Epithelial cell of proximal tubule (primary cell): ENCODE results near the gene VSTM4. TPM values are rescaled to one million over a fixed set of nuclear protein-coding genes. Genes with fewer than 3 reads are reported as not detected.

Source experiments
- DNase-seq: peaks from one replicate; pipeline ENCODE4 v3.0.0-alpha.2; 2011; ENCODE audit warnings: low read depth
- H3K4me3 ChIP-seq: 2 replicates; pipeline ENCODE4 v1.5.1; 2011; ENCODE audit warnings: low read depth, mild to moderate bottlenecking, low read length
- total RNA-seq: library from RNA; depleted of rRNA; stranded (reverse); fragments of >200 nt; gene quantifications from 2 replicates; pipeline ENCODE4 v1.2.3, GENCODE V29; 2015
- TF ChIP-seq, protein P1 (sequence below): conservative IDR thresholded peaks from 2 replicates; pipeline ENCODE4 v1.5.1; 2012; ENCODE audit warnings: low read depth, mild to moderate bottlenecking, low read length

VSTM4 gene
- total RNA-seq, 1 donor from 2014 or later, result 0.40 TPM

DNA sequence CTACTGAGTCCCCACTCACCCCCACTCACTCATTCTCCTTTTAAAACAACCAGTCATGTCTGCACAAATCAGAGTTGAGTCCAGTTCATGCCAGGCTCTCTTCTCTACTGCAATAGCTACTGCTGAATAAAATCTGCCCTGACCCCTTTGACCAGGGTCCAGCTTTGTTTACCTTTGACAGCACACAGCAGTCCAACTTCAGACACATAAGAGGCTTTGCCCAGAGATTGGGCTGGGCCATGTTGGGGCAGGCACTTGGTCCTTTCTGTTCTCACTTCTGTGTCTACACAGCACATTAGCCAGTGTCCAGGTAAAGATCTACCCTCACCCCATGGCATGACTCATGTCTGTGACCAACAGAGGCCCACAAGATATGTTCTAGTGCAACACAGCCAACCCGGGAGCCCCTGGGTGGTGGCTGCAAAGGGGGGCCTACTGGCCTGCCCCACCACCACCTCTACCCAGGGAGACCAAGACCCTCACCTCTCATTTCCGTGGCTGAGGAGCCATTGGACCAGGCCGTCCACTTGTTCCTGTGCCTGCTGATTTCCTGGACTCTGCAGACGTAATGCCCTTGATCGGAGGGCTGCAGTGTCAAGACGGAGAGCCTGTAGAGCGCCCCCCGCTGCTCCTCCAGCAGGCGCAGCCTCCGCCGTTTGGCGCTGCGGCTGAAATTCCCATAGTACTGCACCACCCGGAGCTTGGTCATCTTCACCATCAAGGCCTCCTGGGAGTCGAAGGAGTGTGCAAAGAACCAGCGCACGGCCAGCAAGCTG lies 8.0 kb downstream of the VSTM4 start:
- DNase-seq, result no peak
- H3K4me3 ChIP-seq, result no peak overlapping the region
- TF ChIP-seq, protein P1, sequence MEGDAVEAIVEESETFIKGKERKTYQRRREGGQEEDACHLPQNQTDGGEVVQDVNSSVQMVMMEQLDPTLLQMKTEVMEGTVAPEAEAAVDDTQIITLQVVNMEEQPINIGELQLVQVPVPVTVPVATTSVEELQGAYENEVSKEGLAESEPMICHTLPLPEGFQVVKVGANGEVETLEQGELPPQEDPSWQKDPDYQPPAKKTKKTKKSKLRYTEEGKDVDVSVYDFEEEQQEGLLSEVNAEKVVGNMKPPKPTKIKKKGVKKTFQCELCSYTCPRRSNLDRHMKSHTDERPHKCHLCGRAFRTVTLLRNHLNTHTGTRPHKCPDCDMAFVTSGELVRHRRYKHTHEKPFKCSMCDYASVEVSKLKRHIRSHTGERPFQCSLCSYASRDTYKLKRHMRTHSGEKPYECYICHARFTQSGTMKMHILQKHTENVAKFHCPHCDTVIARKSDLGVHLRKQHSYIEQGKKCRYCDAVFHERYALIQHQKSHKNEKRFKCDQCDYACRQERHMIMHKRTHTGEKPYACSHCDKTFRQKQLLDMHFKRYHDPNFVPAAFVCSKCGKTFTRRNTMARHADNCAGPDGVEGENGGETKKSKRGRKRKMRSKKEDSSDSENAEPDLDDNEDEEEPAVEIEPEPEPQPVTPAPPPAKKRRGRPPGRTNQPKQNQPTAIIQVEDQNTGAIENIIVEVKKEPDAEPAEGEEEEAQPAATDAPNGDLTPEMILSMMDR, result no peak

DNA sequence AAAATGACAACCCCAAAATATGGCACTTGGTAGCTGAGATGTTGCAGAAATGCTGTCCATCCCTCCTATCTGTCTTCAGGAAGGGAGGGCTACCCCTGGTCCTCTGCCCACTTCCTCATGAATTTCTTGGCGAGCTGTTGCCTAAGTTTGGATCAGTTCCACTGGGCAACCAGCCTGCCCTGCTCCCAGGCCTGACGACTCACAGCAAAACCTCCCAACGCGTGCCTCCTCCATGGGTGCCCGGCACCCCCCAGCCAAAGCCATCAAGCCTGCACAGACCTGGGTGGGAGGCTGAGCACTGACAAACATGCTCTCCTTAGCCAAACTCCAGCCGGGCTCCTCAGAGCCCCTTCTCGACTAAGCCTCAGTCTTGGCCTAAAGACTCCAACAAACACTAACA lies 8.9 kb downstream of the VSTM4 start:
- DNase-seq, result no peak
- H3K4me3 ChIP-seq, result no peak overlapping the region
- TF ChIP-seq, protein P1, result no peak

- TF ChIP-seq, protein P1, result no peak
- no peak for DNase-seq
- H3K4me3 ChIP-seq, result no peak overlapping the region
Measured at GRCh38 chr10:49105076-49105475, 10.2 kb downstream of the VSTM4 start.

DNA sequence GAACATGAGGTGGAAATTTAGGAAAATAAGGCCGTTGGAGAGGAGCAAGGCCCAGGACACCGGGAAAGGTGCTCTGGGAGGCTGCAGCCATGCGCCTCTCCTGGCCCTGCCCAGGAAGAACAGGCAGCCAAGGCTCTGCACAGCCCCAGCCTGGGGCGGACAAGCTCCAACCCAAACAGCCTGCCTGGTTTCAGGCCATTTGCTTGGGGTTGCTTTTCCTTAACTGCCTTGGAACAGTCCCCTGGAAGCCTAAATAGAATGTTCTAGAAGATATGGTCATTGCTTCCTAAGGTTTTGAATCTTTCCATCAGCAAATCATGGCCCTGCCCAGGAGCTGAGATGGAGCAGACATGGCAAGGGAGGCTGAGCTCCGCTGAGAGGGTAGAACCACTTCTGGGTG lies 11.0 kb downstream of the VSTM4 start:
- no peak overlapping the region for H3K4me3 ChIP-seq
- TF ChIP-seq, protein P1, result no peak
- DNase-seq, result no peak

DNA sequence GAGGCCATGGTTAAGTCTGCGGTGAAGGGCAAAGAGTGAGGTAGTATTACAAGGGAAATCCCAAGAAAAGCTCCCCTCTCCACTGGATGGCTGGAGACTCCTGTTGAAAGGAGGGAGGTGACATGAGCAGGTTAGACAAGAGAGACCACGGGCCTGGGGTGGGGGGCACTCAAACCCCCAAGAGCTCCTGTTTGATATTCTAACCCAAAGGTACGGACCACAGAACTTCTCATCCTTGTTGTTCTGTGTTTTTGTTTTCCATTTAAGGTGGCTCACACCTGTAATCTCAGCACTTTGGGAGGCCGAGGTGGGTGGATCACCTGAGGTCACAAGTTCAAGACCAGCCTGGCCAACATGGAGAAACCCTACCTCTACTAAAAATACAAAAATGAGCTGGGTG lies 11.6 kb downstream of the VSTM4 start:
- no peak overlapping the region for H3K4me3 ChIP-seq
- TF ChIP-seq, protein P1, result no peak
- no peak for DNase-seq

- TF ChIP-seq, protein P1, result no peak
- H3K4me3 ChIP-seq, result no peak overlapping the region
- no peak for DNase-seq
Measured at GRCh38 chr10:49099046-49099445, 16.3 kb downstream of the VSTM4 start.

DNA sequence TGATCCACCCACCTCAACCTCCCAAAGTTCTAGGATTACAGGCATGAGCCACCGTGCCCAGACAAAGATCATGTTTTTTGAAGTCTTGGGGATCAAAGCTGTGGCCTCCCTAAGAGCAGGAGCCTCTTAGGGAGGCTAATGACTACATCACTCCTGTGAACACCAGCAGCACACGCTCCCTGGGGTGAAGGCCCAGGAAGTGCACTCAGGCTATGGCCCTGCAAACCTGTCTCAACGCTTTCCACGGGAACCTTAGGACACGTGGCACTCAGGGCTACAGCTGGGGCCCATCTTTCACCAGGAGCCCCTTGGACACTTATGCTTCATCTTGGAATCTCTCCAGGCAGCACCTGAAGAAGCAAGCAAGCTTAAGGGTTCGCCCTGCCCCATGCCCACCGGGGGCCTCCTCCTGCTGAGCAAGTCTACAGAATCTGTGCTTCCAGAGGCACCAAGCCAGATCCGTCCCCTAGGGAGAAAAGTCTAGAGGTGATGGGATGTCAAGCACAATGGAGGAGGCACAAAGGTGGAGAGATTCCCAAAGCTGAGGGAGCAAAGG lies 18.4 kb downstream of the VSTM4 start:
- no peak for DNase-seq
- no peak overlapping the region for H3K4me3 ChIP-seq
- TF ChIP-seq, protein P1, result no peak
